Daoy (cell line): Measurements from ENCODE around the gene EML6. TPM values are rescaled to one million over a fixed set of nuclear protein-coding genes. Genes with fewer than 3 reads are reported as not detected.

Experiments used
- DNase-seq: peaks from one replicate; pipeline ENCODE4 v3.0.0-alpha.2; 2015; ENCODE audit warnings: low read depth
- total RNA-seq: library from RNA; depleted of rRNA; stranded (reverse); fragments of >200 nt; shearing (Covaris generic); gene quantifications from 2 replicates; pipeline ENCODE4 v1.2.3, GENCODE V29; 2014

Gene EML6
- total RNA-seq, 1 experiment from 2014 or later, result 1.0 TPM

- DNase-seq, result peak; percentile 11
Observed at GRCh38 chr2:54999182-54999581, 275.7 kb downstream of the EML6 start.

GRCh38 chr2:55000341-55000740, 276.9 kb downstream of the EML6 start:
- no peak for DNase-seq

- no peak for DNase-seq
Observed at GRCh38 chr2:55001716-55002115, 278.3 kb downstream of the EML6 start.

- DNase-seq, result no peak
Observed at GRCh38 chr2:55003706-55004639, 280.5 kb downstream of the EML6 start.

GRCh38 chr2:55006306-55006705, 282.8 kb downstream of the EML6 start:
- no peak for DNase-seq

GRCh38 chr2:55009277-55010060, 286.0 kb downstream of the EML6 start:
- no peak for DNase-seq

GRCh38 chr2:55010149-55010591, 286.7 kb downstream of the EML6 start:
- no peak for DNase-seq

GRCh38 chr2:55010915-55011314, 287.5 kb downstream of the EML6 start:
- no peak for DNase-seq

- DNase-seq, result no peak
Observed at GRCh38 chr2:55011831-55012671, 288.6 kb downstream of the EML6 start.

- no peak for DNase-seq
Observed at GRCh38 chr2:55012672-55013484, 289.4 kb downstream of the EML6 start.

GRCh38 chr2:55013936-55014335, 290.5 kb downstream of the EML6 start:
- DNase-seq, result no peak

- DNase-seq, result peak; percentile 64
Observed at GRCh38 chr2:55014962-55015939, 291.8 kb downstream of the EML6 start.

- no peak for DNase-seq
Observed at GRCh38 chr2:55017428-55017827, 294.0 kb downstream of the EML6 start.

- DNase-seq, result no peak
Observed at GRCh38 chr2:55017880-55018279, 294.4 kb downstream of the EML6 start.

GRCh38 chr2:55018619-55019018, 295.2 kb downstream of the EML6 start:
- DNase-seq, result no peak

- DNase-seq, result no peak
Observed at GRCh38 chr2:55019526-55020258, 296.2 kb downstream of the EML6 start.
